HepG2 (cell line): ENCODE measurements around the gene TOMM20. TPM values are rescaled to one million over a fixed set of nuclear protein-coding genes. Genes with fewer than 3 reads are reported as not detected.

ENCODE experiments used
- ARHGAP35 ChIP-seq: sonication (generic); formaldehyde crosslinking; IDR thresholded peaks from 2 replicates; pipeline ENCODE4 v1.9.0; 2022; ENCODE audit warnings: mild to moderate bottlenecking, inconsistent platforms, moderate library complexity, missing genetic modification reagents, borderline replicate concordance
- CBFB ChIP-seq: sonication (generic); formaldehyde crosslinking; IDR thresholded peaks from 2 replicates; pipeline ENCODE4 v1.4.0; 2020; ENCODE audit warnings: missing genetic modification reagents
- CREM ChIP-seq, 2 experiments: sonication (generic) in 1 of 2; formaldehyde crosslinking in 1 of 2; IDR thresholded peaks; 2 replicates each; pipeline versions ENCODE4 v1.4.0 to v1.6.1; 2016 to 2020; ENCODE audit warnings: antibody characterized with exemption in 1 of 2, mild to moderate bottlenecking in 1 of 2, missing genetic modification reagents in 1 of 2
- ESRRA ChIP-seq: sonication (generic); formaldehyde crosslinking; IDR thresholded peaks from 2 replicates; pipeline ENCODE4 v1.5.1; 2020; ENCODE audit warnings: mild to moderate bottlenecking, low read depth, missing genetic modification reagents
- FOXP1 ChIP-seq, 2 experiments: fragments of 450-650 bp in 1 of 2; IDR thresholded peaks; 2 replicates each; pipeline ENCODE4 v1.6.1; 2017 to 2018; ENCODE audit warnings: antibody characterized with exemption in 1 of 2
- JARID2 ChIP-seq: sonication (generic); formaldehyde crosslinking; IDR thresholded peaks from 2 replicates; pipeline ENCODE4 v1.8.1; 2023; ENCODE audit warnings: missing genetic modification reagents, inconsistent platforms; ENCODE audit not compliant: insufficient replicate concordance
- MED8 ChIP-seq: sonication (generic); formaldehyde crosslinking; IDR thresholded peaks from 2 replicates; pipeline ENCODE4 v1.8.1; 2023; ENCODE audit warnings: mild to moderate bottlenecking, missing genetic modification reagents; ENCODE audit not compliant: insufficient replicate concordance
- PBX3 ChIP-seq: sonication (generic); formaldehyde crosslinking; IDR thresholded peaks from 2 replicates; pipeline ENCODE4 v1.8.1; 2023; ENCODE audit warnings: missing genetic modification reagents, inconsistent platforms, borderline replicate concordance
- POLR2AphosphoS5 ChIP-seq: IDR thresholded peaks from 2 replicates; pipeline ENCODE4 v1.6.1; 2012; ENCODE audit warnings: low read depth, low read length
- PRDM10 ChIP-seq: sonication (generic); formaldehyde crosslinking; IDR thresholded peaks from 2 replicates; pipeline ENCODE4 v1.4.0; 2020; ENCODE audit warnings: low read depth, missing genetic modification reagents
- SNAPC2 ChIP-seq: sonication (generic); formaldehyde crosslinking; IDR thresholded peaks from 2 replicates; pipeline ENCODE4 v1.8.1; 2022; ENCODE audit warnings: mild to moderate bottlenecking, missing genetic modification reagents
- ZBTB21 ChIP-seq: sonication (generic); formaldehyde crosslinking; IDR thresholded peaks from 2 replicates; pipeline ENCODE4 v1.4.0; 2020; ENCODE audit warnings: missing genetic modification reagents
- ZMYM2 ChIP-seq: sonication (generic); formaldehyde crosslinking; IDR thresholded peaks from 2 replicates; pipeline ENCODE4 v1.8.0; 2022; ENCODE audit warnings: mild to moderate bottlenecking, missing genetic modification reagents
- ZNF138 ChIP-seq: sonication (generic); formaldehyde crosslinking; IDR thresholded peaks from 2 replicates; pipeline ENCODE4 v1.5.0; 2020; ENCODE audit warnings: mild to moderate bottlenecking, low read depth, missing genetic modification reagents
- ZNF264 ChIP-seq: sonication (generic); formaldehyde crosslinking; IDR thresholded peaks from 2 replicates; pipeline ENCODE4 v1.4.0; 2020; ENCODE audit warnings: missing genetic modification reagents
- ZNF510 ChIP-seq: sonication (generic); formaldehyde crosslinking; IDR thresholded peaks from 2 replicates; pipeline ENCODE4 v1.4.0; 2020; ENCODE audit warnings: low read depth, mild to moderate bottlenecking, missing genetic modification reagents
- ZNF629 ChIP-seq: sonication (generic); formaldehyde crosslinking; conservative IDR thresholded peaks from 2 replicates; pipeline ENCODE4 v1.5.0; 2020; ENCODE audit warnings: missing genetic modification reagents
- ZNF710 ChIP-seq: sonication (generic); formaldehyde crosslinking; IDR thresholded peaks from 2 replicates; pipeline ENCODE4 v1.5.0; 2020; ENCODE audit warnings: mild to moderate bottlenecking, missing genetic modification reagents, borderline replicate concordance
- polyA plus RNA-seq, 8 experiments: library from polyadenylated mRNA; depleted of rRNA in 3 of 8; stranded (reverse) in 7 of 8; unstranded in 1 of 8; fragments of >200 nt; fragmentation: Illumina TruSeq in 4 of 8; extraction: Trizol in 4 of 8; gene quantifications; 2 replicates each; pipeline versions ENCODE4 v1.2.1 to v1.2.3, GENCODE V29; 2011 to 2016; ENCODE audit warnings: low read depth in 4 of 8, missing spikeins in 1 of 8, mixed read lengths in 1 of 8; ENCODE audit not compliant: insufficient read depth in 1 of 8
- total RNA-seq, 5 experiments: library from RNA; depleted of rRNA; stranded (reverse); fragments of >200 nt; fragmentation: Illumina TruSeq; extraction: Trizol; gene quantifications; 2 replicates each; pipeline ENCODE4 v1.2.3, GENCODE V29; 2016; ENCODE audit warnings: low read depth in 1 of 5
- TF ChIP-seq, protein P1 (sequence below): IDR thresholded peaks from 2 replicates; pipeline ENCODE4 v1.6.1; 2016; ENCODE audit warnings: missing compliant biosample characterization, missing genetic modification reagents, borderline replicate concordance

Gene TOMM20
- total and polyA plus RNA-seq, 2 of the 13 experiments (the other 11 are each of a cell fraction or from before 2014, with no cell fraction given), result 153 to 376 TPM

DNA sequence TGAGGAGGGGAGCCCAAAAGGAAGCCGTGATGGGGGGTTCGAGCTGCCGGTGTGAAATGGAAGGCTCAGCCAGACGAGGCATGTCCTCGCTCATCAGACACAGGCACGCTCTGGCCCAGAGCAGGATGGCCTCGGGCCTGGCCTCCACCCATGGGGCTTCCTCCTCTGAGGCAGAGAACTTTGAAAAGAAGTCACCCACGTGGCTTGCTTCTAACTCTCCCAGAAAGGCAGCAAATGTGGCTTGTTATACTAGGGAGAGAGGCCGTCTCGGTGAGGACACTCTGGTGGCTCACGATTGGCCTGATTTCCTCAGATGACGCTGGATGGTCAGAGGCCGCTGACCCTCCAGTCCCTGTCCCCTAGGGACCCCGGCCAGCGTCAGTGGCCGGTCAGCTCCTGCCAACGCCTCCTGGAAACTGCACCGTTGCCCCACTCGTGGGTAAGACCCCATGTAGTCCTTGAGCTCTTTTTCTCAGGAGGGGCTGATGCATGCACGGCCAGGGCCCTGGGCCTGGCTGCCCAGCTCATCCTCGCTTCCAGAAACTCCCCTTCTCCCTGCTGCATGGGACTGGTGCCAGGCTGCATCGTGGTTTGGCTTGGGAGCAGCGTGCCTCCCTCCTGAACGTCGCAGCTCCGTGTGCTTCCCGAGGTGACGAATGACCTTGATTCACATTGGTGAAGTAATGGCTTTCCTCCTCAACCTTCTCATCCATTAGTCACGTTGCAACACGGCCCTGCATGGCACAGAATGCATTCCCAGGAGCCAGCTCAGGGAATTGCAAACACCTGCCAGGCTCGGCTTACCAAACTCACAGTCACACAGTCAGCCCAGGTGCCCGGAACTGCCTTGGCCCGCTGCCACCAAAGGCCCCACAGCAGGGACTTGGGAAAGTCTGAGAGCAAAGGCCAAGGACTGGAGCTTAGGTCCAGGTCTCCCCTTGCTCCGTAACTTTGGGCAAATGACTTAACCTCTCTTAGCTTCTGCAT lies 58.8 kb downstream of the TOMM20 start (continued):
- TF ChIP-seq ARHGAP35 (0 out of 2 replicates have a peak, but pooled peaks have one; percentile 48), ZNF264 (CRISPR knock-in tag) (peak; percentile 71; the same call in 1 of the 2 replicates), SNAPC2 (peak; percentile 55; the same call in 1 of the 2 replicates), ZNF710 (0 out of 2 replicates have a peak, but pooled peaks have one; percentile 53), FOXP1 (IDR thresholded peaks at IDR 0.05) (no peak), FOXP1 (CRISPR knock-in tag; IDR thresholded peaks at IDR 0.05) (peak; percentile 54), ZMYM2 (CRISPR knock-in tag) (peak; percentile 94), ZNF138 (CRISPR knock-in tag) (0 out of 2 replicates have a peak, but pooled peaks have one; percentile 59), ESRRA (CRISPR knock-in tag) (peak; percentile 84; the same call in 1 of the 2 replicates), POLR2AphosphoS5 (peak; percentile 88), ZNF510 (CRISPR knock-in tag) (no peak), CREM (IDR thresholded peaks at IDR 0.05) (peak; percentile 42; the same call in 1 of the 2 replicates), CREM (CRISPR knock-in tag; IDR thresholded peaks at IDR 0.05) (no peak), CBFB (no peak), PBX3 (no peak), ZBTB21 (CRISPR knock-in tag) (0 out of 2 replicates have a peak, but pooled peaks have one; percentile 42), JARID2 (CRISPR knock-in tag) (peak; percentile 35), MED8 (CRISPR knock-in tag) (peak; percentile 41), ZNF629 (CRISPR knock-in tag) (no peak), PRDM10 (CRISPR knock-in tag) (peak; percentile 91)
- TF ChIP-seq, protein P1, sequence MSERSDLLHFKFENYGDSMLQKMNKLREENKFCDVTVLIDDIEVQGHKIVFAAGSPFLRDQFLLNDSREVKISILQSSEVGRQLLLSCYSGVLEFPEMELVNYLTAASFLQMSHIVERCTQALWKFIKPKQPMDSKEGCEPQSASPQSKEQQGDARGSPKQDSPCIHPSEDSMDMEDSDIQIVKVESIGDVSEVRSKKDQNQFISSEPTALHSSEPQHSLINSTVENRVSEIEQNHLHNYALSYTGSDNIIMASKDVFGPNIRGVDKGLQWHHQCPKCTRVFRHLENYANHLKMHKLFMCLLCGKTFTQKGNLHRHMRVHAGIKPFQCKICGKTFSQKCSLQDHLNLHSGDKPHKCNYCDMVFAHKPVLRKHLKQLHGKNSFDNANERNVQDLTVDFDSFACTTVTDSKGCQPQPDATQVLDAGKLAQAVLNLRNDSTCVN (CRISPR knock-in tag), result peak; percentile 70
